Neural cell (in vitro differentiated cells): Measurements from ENCODE around the gene ECT2L. TPM values are rescaled to one million over a fixed set of nuclear protein-coding genes. Genes with fewer than 3 reads are reported as not detected.
A peak's percentile ranks its signal among the peaks of the same experiment; 100 is the strongest.

ENCODE experiments used
- H2AFZ ChIP-seq: fragments of 200-600, 300-800 bp; sonication (generic), shearing (Covaris generic); 2 replicates; pipeline ENCODE4 v1.6.0; 2014; ENCODE audit warnings: low read depth, mild to moderate bottlenecking, antibody characterized with exemption, low read length, moderate library complexity
- H3F3A ChIP-seq: fragments of 200-600 bp; shearing (Covaris generic); 2 replicates; pipeline ENCODE4 v1.6.1; 2016; ENCODE audit warnings: mild to moderate bottlenecking, moderate library complexity, mixed read lengths, antibody characterized with exemption, low read length; ENCODE audit not compliant: insufficient read depth, poor library complexity, severe bottlenecking
- H3K27ac ChIP-seq: fragments of 200-600, 300-800 bp; sonication (generic), shearing (Covaris generic); 2 replicates; pipeline ENCODE4 v1.5.1; 2014; ENCODE audit warnings: mild to moderate bottlenecking, low read length, moderate library complexity
- H3K27me3 ChIP-seq: fragments of 300-800, 200-600 bp; sonication (generic), shearing (Covaris generic); 2 replicates; pipeline ENCODE4 v1.6.0; 2014; ENCODE audit warnings: mild to moderate bottlenecking, low read depth, low read length, moderate library complexity; ENCODE audit not compliant: insufficient read depth
- H3K36me3 ChIP-seq: fragments of 300-800, 200-600 bp; sonication (generic), shearing (Covaris generic); 2 replicates; pipeline ENCODE4 v1.5.1; 2014; ENCODE audit warnings: mild to moderate bottlenecking, antibody characterized with exemption, low read length, moderate library complexity; ENCODE audit not compliant: insufficient read depth
- H3K4me2 ChIP-seq: fragments of 300-800, 200-600 bp; sonication (generic), shearing (Covaris generic); 2 replicates; pipeline ENCODE4 v1.6.0; 2014; ENCODE audit warnings: mild to moderate bottlenecking, low read length
- H3K4me3 ChIP-seq: fragments of 300-800, 200-600 bp; sonication (generic), shearing (Covaris generic); 2 replicates; pipeline ENCODE4 v1.5.1; 2014; ENCODE audit warnings: mild to moderate bottlenecking, low read length, moderate library complexity
- H3K79me2 ChIP-seq: fragments of 200-600 bp; shearing (Covaris generic); replicated peaks from 2 replicates; pipeline ENCODE4 v1.6.0; 2014; ENCODE audit warnings: mild to moderate bottlenecking, low read length, moderate library complexity; ENCODE audit not compliant: insufficient read depth
- H3K9ac ChIP-seq: fragments of 300-800, 200-600 bp; sonication (generic), shearing (Covaris generic); 2 replicates; pipeline ENCODE4 v1.6.1; 2016; ENCODE audit warnings: mild to moderate bottlenecking, low read length, mixed read lengths
- H3K9me2 ChIP-seq: fragments of 200-600 bp; shearing (Covaris generic); 2 replicates; pipeline ENCODE4 v1.6.1; 2016; ENCODE audit warnings: mild to moderate bottlenecking, low read length, mixed read lengths; ENCODE audit not compliant: insufficient read depth
- H3K9me3 ChIP-seq: fragments of 200-600, 300-800 bp; sonication (generic), shearing (Covaris generic); 2 replicates; pipeline ENCODE4 v1.6.1; 2016; ENCODE audit warnings: mild to moderate bottlenecking, mixed run types, low read length, moderate library complexity, mixed read lengths
- H4K20me1 ChIP-seq: fragments of 200-600 bp; shearing (Covaris generic); 2 replicates; pipeline ENCODE4 v1.6.1; 2016; ENCODE audit warnings: mild to moderate bottlenecking, mixed run types; ENCODE audit not compliant: insufficient read depth
- CTCF ChIP-seq: fragments of 450-650 bp; IDR thresholded peaks from 2 replicates; pipeline ENCODE4 v1.5.1; 2014; ENCODE audit warnings: antibody characterized with exemption, mild to moderate bottlenecking, moderate library complexity; ENCODE audit not compliant: poor library complexity, severe bottlenecking
- EP300 ChIP-seq: fragments of 450-650 bp; conservative IDR thresholded peaks from 2 replicates; pipeline ENCODE4 v1.6.1; 2014; ENCODE audit warnings: antibody characterized with exemption, mild to moderate bottlenecking, moderate library complexity; ENCODE audit not compliant: poor library complexity, severe bottlenecking
- EZH2 ChIP-seq: fragments of 200-600, 300-800 bp; shearing (Covaris generic), sonication (generic); IDR thresholded peaks from 2 replicates; pipeline ENCODE4 v1.6.1; 2014; ENCODE audit warnings: antibody characterized with exemption, low read length, borderline replicate concordance, mild to moderate bottlenecking; ENCODE audit not compliant: insufficient read depth, poor library complexity, severe bottlenecking
- MXI1 ChIP-seq: fragments of 450-650 bp; conservative IDR thresholded peaks from 2 replicates; pipeline ENCODE4 v1.6.1; 2014; ENCODE audit warnings: antibody characterized with exemption, mild to moderate bottlenecking; ENCODE audit not compliant: poor library complexity, severe bottlenecking
- POLR2AphosphoS5 ChIP-seq: IDR thresholded peaks from 2 replicates; pipeline ENCODE4 v1.6.1; 2012
- RAD21 ChIP-seq: fragments of 450-650 bp; conservative IDR thresholded peaks from 2 replicates; pipeline ENCODE4 v1.6.1; 2014; ENCODE audit warnings: antibody characterized with exemption, mild to moderate bottlenecking, moderate library complexity
- REST ChIP-seq: IDR thresholded peaks from 2 replicates; pipeline ENCODE4 v1.6.1; 2012; ENCODE audit warnings: borderline replicate concordance
- SMC3 ChIP-seq: fragments of 450-650 bp; conservative IDR thresholded peaks from 2 replicates; pipeline ENCODE4 v1.6.1; 2014; ENCODE audit warnings: antibody characterized with exemption, mild to moderate bottlenecking, moderate library complexity; ENCODE audit not compliant: poor library complexity
- TAF1 ChIP-seq: IDR thresholded peaks from 2 replicates; pipeline ENCODE4 v1.6.1; 2012; ENCODE audit warnings: low read depth
- polyA plus RNA-seq: library from polyadenylated mRNA; depleted of rRNA; stranded (reverse); fragments of >200 nt; gene quantifications from 2 replicates; pipeline ENCODE4 v1.2.3, GENCODE V29; 2014

Gene ECT2L
- polyA plus RNA-seq, 1 donor from 2014 or later, result not detected

- no peak overlapping the region for H3K4me3 ChIP-seq
- H3K27me3 ChIP-seq, result no peaks in the 10 kb centered on the region
- H3K36me3 ChIP-seq, result no peaks in the 10 kb centered on the region
- no peak overlapping the region for H3K27ac ChIP-seq
- H3K9ac ChIP-seq, result no peak overlapping the region
- no peak overlapping the region for H2AFZ ChIP-seq
- H3K4me2 ChIP-seq, result no peak overlapping the region
- no peaks in the 10 kb centered on the region for H3K9me2 ChIP-seq
- no peaks in the 10 kb centered on the region for H4K20me1 ChIP-seq
- TF ChIP-seq CTCF (no peak), EZH2 (no peak), REST (no peak), MXI1 (no peak), TAF1 (no peak), POLR2AphosphoS5 (no peak), RAD21 (no peak), SMC3 (no peak), EP300 (no peak)
- no peaks in the 10 kb centered on the region for H3F3A ChIP-seq
- peaks cover 5% of the 10 kb centered on the region for H3K79me2 ChIP-seq
- no peaks in the 10 kb centered on the region for H3K9me3 ChIP-seq
Measured at GRCh38 chr6:138769102-138769676, 26.7 kb upstream of the ECT2L start.

- Histone ChIP-seq H3K9me2 (no peaks in the 10 kb centered on the region), H3K36me3 (no peaks in the 10 kb centered on the region), H3K27me3 (no peaks in the 10 kb centered on the region), H3K4me2 (peak overlapping the region; percentile 86), H3K4me3 (peak overlapping the region; percentile 84), H3K79me2 (peaks cover 10% of the 10 kb centered on the region), H3K9me3 (no peaks in the 10 kb centered on the region), H3K27ac (no peak overlapping the region), H3F3A (no peaks in the 10 kb centered on the region), H4K20me1 (no peaks in the 10 kb centered on the region), H3K9ac (peak overlapping the region; percentile 86), H2AFZ (peak overlapping the region; percentile 58)
- TF ChIP-seq REST (no peak), EP300 (no peak), CTCF (no peak), EZH2 (no peak), SMC3 (no peak), POLR2AphosphoS5 (no peak), MXI1 (no peak), TAF1 (no peak), RAD21 (no peak)
Measured at GRCh38 chr6:138772596-138773176, 23.2 kb upstream of the ECT2L start.
